Measurements from ENCODE around the gene NR5A1.

NR5A1 gene

DNA sequence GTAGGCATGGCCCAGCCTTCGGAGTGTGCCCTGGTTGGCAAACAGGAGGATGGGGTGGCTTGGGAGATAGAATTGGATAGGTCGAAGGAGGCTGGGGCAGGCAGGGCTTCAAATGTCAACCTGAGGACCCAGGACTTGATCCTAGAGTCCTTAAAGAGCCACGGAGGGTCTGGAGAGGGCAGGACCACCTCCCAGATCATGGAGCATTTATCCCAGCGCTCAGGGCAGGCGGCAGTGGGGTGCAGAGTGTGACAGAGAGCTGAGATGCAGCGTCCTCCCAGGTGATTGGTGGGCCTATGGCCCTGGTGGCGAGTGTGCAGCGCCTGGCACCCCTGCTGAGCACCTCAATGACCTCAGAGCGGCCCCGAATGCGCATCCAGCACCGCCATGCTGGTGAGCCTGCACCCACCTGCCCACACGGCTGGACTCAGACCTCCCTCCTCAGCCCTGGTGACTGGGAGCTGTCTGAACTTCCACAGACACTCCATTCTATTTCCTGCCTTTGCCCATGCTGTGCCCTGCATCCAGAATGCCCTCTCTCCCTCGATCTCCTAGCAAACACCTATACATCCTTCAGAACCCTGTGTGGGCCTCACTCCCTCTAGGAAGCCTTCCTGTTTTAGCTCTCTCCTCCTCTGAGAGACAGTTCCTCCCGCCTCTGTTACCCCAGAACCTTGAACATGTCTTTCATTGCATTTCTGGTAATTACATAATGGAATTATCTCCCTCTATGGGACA, 50.7 kb downstream of the NR5A1 start:
- DNase-seq: no peak

DNA sequence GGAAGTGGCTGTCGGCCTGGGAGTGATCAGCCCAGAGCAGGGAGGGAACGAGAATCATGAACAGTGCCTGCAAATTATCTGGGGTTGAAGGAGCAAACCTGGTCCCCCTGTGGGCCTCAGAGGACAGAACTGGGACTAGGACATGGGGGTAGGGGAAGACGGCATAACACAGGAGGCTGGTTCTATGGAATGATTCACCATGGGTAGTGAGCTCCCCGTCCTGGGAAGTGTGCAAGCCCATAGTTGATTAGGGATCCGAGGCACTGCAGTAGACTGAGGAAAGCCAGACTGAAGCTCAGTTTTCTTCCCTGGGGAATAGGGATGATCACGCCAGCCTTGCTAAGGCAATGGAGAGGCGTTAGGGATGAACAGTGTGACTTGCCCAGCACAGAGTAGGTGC, 51.4 kb downstream of the NR5A1 start:
- no peak for DNase-seq

DNA sequence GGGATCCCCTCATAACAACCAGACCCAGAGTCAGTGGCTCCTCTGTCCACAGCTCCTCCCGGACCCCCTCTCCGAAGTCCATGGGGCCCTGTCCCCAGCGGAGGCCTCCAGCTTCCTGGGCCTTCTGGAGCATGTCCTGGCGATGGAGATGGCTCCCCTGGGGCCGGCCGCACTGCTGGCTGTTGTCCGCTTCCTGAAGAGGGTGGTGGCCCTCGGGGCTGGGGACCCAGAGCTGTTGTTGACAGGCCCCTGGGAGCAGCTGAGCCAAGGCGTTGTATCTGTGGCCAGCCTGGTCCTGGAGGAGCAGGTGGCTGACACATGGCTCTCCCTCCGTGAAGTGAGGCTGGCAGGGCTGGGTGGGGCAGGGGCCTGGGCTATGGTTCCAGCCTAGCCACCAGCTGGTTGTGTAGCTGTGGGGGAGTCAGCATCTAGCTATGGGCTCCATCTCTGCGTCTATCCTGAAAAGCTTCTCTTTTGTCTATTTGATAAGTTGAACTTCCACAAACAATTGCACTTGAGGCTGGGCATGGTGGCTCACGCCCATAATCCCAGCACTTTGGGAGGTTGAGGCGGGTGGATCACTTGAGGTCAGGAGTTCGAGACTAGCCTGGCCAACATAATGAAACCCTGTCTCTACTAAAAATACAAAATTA, 52.3 kb downstream of the NR5A1 start:
- no peak for DNase-seq

DNA sequence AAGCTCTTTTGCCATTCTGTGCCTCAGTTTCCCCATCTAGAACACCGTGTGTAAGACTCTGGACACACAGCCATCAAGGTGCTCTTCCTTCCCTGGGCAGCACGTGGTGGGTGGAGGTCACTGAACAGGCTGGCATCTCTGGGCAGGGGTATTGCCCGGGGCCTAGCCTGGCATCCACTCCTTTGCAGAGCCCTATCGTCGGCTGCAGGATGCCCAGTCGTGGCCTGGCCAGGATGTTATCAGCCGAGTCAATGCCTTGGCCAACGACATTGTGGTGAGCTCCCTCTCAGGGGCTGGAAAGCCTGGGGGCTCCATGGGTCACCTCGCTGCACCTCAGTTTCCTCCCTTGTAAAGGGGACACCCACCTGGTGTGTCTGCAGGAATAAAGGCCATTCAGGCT, 52.9 kb downstream of the NR5A1 start:
- no peak for DNase-seq

DNA sequence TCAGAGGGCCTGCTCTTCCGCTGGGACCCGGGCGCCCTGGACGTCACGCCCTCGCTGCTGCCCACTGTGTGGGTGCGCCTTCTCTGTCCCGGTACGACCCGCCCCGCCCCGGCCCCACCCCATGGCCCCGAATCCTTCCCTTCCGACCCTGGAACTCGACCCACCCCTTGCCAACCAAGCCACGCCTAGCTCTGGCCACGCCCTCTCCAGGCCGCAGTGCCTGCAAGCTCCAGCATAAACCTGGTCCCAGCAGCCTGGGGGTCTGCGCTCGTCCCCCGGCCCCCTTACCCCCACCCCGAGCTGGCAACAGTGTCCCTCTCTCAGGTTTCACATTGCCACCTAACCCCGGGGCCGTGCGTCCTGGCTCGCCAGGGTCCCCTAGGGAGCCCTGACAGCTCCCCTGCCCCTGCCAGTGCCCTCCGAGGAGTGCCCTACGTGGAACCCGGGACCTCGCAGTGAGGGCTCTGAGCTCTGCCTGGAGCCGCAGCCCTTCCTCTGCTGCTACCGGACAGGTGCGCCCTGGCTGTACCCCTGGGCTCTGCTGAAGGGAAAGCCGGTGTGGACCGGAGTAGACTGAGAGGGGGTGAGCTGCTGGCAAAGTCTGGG, 53.5 kb downstream of the NR5A1 start:
- DNase-seq: no peak

DNA sequence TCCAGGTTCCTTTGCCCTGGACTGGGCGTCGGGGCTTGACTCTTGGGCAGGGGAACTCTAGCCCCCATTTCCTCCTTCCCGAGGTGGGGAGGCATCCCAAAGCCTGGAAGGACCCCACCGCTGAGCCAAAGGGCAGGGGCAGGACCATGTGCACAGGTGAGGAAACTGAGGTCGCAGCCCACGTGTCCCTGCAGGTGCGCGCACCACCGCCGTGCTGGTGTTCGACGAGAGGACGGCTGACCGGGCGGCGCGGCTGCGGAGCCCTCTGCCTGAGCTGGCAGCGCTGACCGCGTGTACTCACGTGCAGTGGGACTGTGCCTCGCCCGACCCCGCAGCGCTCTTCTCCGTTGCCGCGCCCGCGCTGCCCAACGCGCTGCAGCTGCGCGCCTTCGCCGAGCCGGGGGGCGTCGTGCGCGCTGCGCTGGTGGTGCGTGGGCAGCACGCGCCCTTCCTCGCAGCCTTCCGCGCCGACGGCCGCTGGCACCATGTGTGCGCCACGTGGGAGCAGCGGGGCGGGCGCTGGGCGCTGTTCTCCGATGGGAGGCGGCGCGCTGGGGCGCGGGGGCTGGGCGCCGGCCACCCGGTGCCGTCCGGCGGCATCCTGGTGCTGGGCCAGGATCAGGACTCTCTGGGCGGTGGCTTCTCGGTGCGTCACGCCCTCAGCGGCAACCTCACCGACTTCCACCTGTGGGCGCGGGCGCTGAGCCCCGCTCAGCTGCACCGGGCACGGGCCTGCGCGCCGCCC, 54.2 kb downstream of the NR5A1 start:
- no peak for DNase-seq

DNA sequence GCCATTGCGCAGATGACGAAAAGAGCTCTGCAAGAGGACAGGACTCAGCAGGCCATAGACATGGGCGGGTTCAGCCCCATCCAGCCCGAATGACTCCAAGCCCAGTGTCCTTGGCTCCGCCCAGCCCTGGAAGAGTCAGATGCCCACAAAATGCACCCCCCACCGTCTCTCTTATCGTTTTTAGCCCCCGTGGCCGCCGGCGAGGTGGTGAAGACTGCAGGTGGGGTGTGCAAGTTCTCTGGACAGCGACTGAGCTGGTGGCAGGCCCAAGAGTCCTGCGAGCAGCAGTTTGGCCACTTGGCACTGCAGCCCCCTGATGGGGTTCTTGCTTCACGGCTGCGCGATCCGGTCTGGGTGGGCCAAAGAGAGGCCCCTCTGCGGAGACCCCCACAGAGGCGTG, 54.9 kb downstream of the NR5A1 start:
- DNase-seq: no peak

DNA sequence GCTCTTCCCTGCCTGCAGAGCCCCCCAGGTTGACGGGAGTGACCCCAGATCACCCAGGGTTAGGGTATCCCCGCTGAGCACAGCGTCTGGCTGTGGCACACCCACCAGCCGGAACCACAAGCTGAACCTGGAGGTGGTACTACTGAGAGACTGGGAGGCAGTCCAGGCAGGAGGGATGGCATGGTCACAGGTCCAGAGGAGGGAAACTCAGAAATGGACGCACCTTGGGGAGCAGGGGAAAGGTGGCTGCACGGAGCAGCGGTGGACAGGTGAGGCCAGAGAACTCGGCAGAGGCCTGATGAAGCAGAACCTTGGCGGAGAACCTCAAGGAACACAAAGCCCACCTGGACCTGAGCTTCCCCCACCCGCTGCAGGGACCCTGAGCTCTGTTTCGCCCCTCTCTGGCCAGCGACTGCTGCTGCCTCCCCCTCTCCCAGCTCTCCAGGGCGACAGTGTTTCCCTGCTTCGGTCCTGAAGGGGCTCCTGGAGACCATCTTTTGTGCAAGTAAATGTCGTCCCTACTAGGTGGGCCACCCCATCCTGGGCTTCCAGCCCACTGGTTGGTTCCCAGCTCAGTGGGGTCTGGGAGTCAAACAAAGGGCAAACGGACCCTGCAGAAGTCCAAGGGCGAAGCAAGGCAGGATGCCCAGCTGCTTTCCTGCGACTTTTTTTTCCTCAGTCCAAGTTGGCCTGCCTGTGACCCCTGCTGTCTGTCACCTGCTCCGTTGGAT, 56.1 kb downstream of the NR5A1 start:
- DNase-seq: no peak

DNA sequence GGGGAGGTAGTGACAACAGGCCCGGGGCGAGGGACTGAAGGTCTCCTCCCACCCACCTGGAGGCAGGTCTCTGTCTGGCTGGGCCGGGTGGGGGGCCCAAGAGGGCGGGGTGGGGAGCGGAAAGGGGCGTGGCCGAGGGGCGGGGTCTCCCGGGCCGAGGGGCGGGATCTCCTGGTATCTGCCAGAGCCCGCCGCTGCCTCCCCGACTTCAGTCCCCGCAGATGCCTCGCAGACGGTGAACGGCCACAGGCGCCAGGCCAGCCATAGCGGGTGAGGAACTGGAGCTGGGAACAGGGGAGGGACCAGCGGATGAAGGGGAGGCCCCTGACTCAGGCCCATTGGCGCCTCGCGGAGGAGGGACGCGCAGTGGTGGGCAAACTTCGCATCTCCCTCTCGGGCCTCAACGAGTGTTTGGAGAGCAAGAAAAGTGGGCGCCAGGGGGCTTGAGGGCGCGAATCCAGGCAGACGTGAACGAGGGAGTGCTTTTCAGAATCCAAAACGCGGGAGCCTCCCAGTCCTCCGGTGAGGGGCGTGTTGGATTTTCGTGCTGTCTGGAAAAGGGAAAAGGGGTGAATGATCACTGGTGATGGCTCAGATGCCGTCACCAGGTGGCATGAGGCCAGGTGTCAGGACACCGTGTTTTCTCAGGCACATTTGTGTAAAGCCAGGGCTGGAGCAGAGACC, 56.8 kb downstream of the NR5A1 start, which contains the start of gene ADGRD2:
ADGRD2 (plus strand) TSS at position 211 of the 684 bp plus-strand sequence. CDS start 1,216 bp downstream, outside the sequence.
- no peak for DNase-seq

DNA sequence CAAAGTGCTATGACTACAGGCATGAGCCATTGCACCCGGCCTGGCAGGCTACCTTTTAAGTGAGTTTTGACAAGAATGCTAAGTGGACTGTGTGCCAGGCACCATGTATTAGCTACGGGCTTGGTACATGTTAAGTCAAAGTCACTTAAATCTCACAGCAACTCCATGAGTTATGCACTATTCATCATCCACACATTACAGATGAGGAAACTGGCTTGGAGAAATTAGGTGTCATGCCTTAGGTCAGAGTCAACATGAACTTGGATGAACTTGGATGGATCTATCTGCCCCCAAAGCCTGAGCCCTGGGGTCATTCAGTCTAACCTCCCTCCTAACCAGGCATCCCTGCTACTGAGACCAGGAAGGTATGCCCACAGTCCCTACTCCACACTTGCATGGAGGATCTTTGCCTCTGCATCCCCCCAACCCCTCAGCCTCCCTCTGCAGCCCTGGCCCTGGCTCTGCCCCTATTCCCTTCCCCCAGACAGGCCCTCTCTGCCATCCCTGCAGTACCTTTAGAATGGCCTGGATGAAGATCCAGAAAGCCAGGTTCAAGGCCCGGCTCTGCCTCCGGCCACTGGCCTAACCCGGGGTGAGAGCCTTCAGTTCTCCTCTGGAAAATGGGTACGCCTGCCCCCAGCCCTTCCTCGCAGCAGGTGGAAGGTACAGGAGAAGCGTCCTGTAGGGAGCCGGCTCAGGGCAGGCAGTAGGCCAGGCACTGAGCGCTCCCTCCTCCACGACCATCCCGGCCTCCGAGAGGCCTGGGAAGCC, 57.6 kb downstream of the NR5A1 start:
- DNase-seq: no peak

DNA sequence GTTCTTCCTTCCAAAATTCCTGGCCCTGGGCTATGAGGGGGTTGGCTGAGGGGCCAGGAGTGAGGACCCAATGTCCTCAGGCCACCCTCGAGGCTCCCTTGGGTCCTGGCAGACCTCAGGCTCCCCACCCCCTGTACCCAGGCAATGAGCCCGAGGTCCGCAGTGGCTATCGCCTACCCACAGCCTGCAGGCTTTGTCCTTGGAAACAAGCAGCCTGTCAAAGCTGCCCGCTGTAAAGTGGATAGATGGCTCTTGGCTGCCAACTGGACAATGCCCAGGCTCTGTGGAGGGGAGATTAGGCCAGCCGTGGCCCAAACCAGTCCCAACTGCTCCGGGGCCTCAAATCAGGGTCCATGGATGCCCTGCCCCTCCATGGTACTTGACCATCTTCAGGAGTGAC, 59.2 kb downstream of the NR5A1 start:
- no peak for DNase-seq

DNA sequence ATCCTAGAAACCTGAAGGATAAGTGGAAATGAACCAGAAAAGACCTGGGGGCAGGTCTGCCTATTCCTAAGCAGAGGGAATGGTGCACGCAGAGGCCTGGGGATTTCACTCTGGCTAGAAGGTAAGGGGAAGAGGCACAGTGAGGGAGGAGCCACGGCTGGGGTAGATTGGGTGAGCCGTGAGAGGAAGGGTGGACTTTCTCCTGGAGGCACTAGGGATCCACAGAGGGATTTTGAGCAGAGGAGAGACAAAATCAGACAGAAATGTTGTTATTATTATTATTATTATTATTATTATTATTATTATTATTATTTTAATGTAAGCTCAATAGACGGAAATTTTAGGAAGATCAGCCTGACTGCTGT, 59.9 kb downstream of the NR5A1 start:
- no peak for DNase-seq

DNA sequence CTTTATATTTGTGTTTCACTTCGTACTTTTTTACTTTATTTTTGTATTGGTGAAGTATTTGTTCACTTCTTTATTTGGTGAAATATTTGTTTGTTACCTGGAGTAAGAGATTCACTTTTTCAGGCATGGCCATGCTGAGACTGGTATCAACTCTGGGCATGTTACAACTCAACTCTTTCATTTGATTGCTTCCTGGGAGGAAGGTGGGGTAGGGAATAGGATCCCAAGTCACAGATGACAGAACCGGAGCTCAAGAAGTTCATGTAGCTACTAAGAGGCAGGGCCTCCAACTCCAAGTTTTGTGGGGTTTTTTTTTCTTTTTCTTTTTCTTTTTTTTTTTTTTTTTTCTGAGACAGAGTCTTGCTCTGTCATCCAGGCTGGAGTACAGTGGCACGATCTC, 63.0 kb downstream of the NR5A1 start:
- DNase-seq: no peak

DNA sequence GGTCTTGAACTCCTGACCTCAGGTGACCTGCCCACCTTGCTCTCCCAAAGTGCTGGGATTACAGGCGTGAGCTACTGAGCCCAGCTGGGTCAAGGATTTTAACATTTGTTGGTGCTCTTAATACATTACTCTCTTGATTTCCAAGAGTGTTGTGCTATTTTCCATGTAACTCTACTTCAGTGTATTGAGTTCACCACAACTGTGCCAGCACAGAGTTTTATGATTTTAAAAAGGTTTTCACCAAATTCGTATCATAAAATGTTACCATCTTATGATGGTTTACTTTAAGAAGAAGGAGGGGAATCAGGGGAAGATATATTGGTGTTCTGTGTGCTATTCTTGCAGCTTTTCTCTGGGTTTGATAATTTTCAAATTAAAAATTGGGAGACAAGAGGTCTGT, 63.6 kb downstream of the NR5A1 start:
- no peak for DNase-seq

DNA sequence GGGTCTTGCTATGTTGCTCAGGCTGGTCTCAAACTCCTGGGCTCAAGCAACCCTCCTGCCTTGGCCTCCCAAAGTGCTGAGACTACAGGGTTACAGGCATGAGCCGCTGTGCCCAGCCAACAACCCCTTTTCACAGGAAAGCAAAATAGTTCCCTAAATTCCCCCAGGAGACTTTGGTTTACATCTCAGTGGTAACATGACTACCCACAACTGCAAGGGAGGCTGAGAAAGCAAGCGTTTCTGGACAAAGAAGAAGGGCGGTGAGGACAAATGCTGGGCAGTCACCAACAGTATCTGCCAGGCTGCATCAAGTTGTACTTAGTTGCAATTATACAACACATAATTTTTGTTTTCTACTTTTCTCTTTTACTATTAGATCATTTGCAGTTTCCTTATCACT, 64.4 kb downstream of the NR5A1 start:
- no peak for DNase-seq

DNA sequence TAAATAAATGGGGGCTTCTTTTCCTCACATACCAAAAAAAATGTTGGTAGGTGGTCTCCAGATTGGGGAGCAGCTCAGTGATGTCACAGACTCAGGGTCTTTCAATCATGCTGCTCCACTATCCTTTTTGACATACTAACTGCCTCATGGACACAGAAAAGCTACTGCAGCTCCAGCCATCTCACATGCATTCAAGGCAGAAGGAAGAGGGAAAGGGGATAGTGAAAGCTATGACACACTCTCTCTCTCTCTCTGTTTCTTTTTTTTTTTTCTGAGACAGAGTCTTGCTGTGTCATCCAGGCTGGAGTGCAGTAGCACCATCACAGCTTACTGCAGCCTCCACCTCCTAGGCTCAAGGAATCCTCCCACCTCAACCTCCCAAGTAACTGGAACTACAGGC, 64.8 kb downstream of the NR5A1 start:
- DNase-seq: no peak

DNA sequence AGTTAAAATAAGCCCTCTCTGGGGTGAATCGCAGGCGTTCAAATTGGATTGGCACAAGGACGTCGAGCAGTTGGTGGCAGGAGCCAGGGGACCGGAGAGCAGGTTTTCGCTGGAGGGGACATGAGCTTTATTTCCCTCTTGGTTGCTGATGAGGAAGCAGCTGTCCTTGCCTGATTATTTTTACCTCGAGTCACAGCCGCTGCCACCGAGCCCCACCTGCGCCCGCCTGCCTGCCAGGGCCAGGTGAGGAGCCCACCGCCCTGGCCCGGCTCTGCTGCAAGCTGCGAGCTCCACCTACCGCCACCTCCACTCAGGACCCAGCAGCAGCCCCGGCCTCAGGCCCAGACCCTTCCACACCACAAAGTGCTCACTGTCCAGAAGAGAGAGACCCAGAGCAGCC, 65.9 kb downstream of the NR5A1 start:
- DNase-seq: no peak

DNA sequence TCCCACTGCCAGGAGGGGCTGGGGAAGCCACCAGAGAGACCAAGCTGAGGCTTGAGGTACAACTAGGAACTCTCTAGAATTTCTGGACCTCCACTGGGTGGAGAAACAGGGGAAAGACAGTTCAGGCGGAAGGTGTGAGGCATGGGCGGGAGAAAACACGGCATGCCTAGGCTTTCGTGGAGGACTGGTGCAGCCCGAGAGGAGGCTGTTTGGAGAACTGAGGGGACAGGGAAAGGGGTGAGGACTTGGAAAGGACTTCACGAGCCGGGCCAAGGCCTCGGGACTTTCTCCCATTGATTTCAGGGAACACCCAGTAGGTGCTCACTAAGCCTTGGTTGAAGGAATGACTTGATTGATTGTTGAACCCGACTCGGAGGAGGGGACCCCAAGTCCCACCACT, 66.4 kb downstream of the NR5A1 start:
- no peak for DNase-seq

DNA sequence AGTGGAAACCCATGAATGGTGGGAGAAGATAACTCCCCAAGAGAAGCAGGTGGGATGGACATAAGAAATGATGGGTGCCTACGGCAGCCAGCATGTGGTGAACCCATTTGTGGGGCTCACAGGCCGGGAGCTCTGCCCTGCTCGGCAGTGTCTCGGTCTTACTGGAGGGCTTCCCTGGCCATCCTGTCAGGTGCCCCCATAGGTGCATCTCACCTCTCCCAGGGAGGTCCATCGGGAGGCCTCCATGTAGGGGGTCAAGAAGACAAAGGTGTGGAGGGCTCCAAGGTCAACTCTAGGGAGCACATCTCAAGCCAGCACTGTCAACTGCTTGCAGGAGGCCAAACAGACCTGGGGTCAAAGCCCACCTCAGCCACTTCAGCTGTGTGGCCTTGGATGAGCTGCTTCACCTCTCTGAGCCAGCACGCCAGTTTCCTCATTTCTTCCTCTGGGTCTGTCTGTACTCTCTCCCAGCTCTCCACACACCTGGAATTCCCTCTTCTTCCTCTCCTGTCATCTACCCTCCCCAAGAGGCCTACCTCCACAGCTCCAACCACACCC, 67.4 kb downstream of the NR5A1 start:
- no peak for DNase-seq

DNA sequence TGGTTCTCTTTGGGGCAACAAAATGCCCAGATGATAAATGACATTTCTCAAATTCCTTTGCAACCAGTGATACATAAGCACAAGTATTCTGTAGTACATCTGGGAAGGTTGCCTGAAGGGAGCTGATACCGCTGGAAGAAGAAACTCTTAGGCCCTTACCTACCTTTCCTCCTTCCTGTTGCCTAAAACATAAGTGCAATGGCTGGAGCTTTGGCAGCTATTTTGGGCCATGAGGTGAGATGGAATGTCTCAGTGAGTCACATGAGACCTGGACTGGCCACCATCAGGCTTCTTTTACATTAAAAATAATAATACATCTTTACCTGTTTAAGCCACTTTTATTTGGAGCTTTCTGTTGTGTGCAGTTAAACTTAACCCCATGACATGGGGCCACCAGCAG, 68.1 kb downstream of the NR5A1 start:
- DNase-seq: no peak

DNA sequence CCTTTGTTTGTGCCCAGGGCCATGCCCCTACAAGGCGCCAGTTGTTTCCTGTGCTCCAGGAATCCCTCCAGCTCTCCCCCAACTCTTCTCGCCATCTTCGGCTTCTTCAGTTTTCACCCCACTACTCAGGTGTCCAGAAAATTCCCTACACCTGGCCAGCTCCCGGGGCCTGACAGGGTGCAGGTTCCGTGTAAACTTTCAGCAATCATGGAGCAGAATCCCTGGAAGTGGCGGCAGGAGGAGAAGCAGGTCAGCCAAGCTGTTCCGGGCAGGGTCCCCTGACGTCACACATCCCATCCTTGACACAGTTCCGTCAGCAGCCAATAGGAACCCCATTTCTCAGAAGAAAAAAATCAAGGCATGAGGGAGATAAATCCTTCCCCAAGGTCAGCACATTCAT, 69.1 kb downstream of the NR5A1 start:
- no peak for DNase-seq

All from SHP77 treated with DMSO at 0.1 percent for 48 hours (cell line).